ENCODE data around the gene MSANTD3. TPM values are rescaled to one million over a fixed set of nuclear protein-coding genes. Genes with fewer than 3 reads are reported as not detected.

Gene MSANTD3
- total and polyA plus RNA-seq, 2 of the 13 experiments (the other 11 are each of a cell fraction or from before 2014, with no cell fraction given) = 10.1 to 19.2 TPM

DNA sequence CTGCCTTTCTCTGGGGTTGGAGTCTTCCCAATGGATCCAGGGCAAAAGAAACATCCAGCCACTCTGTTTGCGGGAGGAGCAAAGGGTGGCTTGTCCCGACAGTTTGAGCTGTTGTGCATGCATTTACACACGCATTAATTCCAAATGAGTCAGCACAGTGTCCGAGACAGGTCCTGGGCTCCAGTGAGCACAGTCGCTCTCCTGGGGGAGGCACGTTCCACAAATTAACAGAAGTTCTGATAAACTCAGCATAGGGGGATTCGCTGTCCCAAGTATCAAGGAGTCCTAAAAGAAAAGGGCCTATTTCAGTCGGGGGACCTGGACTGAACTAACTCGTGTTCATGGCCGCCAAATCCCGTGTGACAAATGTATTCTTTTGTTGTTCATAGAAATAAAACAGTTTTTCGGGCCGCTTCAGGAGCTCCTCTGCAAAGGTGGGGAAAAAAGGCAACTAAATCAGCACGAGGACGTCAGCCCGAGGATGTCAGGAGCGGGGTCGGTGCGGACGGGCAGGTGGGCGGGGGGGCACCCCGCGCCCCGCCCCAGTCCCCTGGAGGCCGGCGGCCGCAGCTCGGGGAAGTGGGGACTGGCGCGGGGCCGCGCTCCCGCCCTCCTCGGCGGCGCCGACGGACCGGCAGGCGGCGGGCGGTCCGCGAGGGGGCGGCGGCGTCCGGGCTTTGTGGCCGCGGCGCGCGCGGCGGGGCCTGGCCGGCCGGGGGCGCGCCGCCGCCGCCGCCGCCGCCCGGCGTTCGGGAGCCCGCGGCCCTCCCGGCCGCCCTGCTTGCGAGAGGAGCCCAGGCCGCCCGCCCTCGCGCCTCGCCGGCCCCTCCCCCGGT lies at the start of gene MSANTD3 (continued):
- TF ChIP-seq SAFB2 (CRISPR knock-in tag; IDR thresholded peaks at IDR 0.05; ENCODE audit: borderline replicate concordance, low read depth) (no peak), FOXP1 (IDR thresholded peaks at IDR 0.05) (no peak), FOXP1 (CRISPR knock-in tag; IDR thresholded peaks at IDR 0.05) (peak; percentile 34; the same call in 1 of the 2 replicates), SMARCC2 (IDR thresholded peaks at IDR 0.05) (no peak), ZBTB7B (CRISPR knock-in tag; IDR thresholded peaks at IDR 0.05) (no peak), ATF6 (CRISPR knock-in tag; conservative IDR thresholded peaks at IDR 0.05) (no peak), ZNF12 (CRISPR knock-in tag; IDR thresholded peaks at IDR 0.05) (no peak), HHEX (CRISPR knock-in tag; IDR thresholded peaks at IDR 0.05) (no peak), HOXA9 (CRISPR knock-in tag; IDR thresholded peaks at IDR 0.05; ENCODE audit: borderline replicate concordance) (no peak), ZNF782 (CRISPR knock-in tag; IDR thresholded peaks at IDR 0.05; ENCODE audit: borderline replicate concordance) (no peak), KDM3A (CRISPR knock-in tag; IDR thresholded peaks at IDR 0.05; ENCODE audit: low read depth) (no peak), MTF2 (CRISPR knock-in tag; IDR thresholded peaks at IDR 0.05; ENCODE audit: borderline replicate concordance) (no peak), ZNF124 (CRISPR knock-in tag; IDR thresholded peaks at IDR 0.05) (no peak), TARDBP (CRISPR knock-in tag; IDR thresholded peaks at IDR 0.05) (0 out of 2 replicates have a peak, but pooled peaks have one; percentile 15), ZNF740 (CRISPR knock-in tag; IDR thresholded peaks at IDR 0.05) (no peak), HNRNPL (IDR thresholded peaks at IDR 0.05; ENCODE audit: low read depth, low read length) (no peak), ZFYVE20 (CRISPR knock-in tag; IDR thresholded peaks at IDR 0.05; ENCODE audit: borderline replicate concordance, low read depth) (no peak), DBP (CRISPR knock-in tag; IDR thresholded peaks at IDR 0.05; ENCODE audit: not compliant biosample characterization) (no peak)
- TF ChIP-seq, protein P1, sequence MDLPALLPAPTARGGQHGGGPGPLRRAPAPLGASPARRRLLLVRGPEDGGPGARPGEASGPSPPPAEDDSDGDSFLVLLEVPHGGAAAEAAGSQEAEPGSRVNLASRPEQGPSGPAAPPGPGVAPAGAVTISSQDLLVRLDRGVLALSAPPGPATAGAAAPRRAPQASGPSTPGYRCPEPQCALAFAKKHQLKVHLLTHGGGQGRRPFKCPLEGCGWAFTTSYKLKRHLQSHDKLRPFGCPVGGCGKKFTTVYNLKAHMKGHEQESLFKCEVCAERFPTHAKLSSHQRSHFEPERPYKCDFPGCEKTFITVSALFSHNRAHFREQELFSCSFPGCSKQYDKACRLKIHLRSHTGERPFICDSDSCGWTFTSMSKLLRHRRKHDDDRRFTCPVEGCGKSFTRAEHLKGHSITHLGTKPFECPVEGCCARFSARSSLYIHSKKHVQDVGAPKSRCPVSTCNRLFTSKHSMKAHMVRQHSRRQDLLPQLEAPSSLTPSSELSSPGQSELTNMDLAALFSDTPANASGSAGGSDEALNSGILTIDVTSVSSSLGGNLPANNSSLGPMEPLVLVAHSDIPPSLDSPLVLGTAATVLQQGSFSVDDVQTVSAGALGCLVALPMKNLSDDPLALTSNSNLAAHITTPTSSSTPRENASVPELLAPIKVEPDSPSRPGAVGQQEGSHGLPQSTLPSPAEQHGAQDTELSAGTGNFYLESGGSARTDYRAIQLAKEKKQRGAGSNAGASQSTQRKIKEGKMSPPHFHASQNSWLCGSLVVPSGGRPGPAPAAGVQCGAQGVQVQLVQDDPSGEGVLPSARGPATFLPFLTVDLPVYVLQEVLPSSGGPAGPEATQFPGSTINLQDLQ (CRISPR knock-in tag; IDR thresholded peaks at IDR 0.05) = no peak
- TF ChIP-seq, protein P2, sequence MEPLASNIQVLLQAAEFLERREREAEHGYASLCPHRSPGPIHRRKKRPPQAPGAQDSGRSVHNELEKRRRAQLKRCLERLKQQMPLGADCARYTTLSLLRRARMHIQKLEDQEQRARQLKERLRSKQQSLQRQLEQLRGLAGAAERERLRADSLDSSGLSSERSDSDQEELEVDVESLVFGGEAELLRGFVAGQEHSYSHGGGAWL (CRISPR knock-in tag; IDR thresholded peaks at IDR 0.05) = no peak
- TF ChIP-seq, protein P3, sequence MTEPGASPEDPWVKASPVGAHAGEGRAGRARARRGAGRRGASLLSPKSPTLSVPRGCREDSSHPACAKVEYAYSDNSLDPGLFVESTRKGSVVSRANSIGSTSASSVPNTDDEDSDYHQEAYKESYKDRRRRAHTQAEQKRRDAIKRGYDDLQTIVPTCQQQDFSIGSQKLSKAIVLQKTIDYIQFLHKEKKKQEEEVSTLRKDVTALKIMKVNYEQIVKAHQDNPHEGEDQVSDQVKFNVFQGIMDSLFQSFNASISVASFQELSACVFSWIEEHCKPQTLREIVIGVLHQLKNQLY (CRISPR knock-in tag; IDR thresholded peaks at IDR 0.05) = no peak
- TF ChIP-seq, protein P4, sequence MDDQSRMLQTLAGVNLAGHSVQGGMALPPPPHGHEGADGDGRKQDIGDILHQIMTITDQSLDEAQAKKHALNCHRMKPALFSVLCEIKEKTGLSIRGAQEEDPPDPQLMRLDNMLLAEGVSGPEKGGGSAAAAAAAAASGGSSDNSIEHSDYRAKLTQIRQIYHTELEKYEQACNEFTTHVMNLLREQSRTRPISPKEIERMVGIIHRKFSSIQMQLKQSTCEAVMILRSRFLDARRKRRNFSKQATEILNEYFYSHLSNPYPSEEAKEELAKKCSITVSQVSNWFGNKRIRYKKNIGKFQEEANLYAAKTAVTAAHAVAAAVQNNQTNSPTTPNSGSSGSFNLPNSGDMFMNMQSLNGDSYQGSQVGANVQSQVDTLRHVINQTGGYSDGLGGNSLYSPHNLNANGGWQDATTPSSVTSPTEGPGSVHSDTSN (CRISPR knock-in tag; IDR thresholded peaks at IDR 0.05; ENCODE audit: borderline replicate concordance) = no peak
